ENCODE measurements around the gene ATG3.
A peak's percentile ranks its signal among the peaks of the same experiment; 100 is the strongest.
"Not testable (repeated sequence)": the region's sequence is repeated elsewhere in the genome, so short reads cannot be mapped to it uniquely, and the experiment has no call there.

Gene ATG3

GRCh38 chr3:112568642-112569041, 6.9 kb upstream of the ATG3 start:
- no peak for TF ChIP-seq CTCF (IDR thresholded peaks at IDR 0.05; ENCODE audit: low read depth, low read length)
- peak in 1 of 2 donors; percentile 21 for DNase-seq (ENCODE audit: low read depth in 2 of 2)
- H3K4me3 ChIP-seq (replicated peaks in 1 of 2; ENCODE audit: low read depth in 2 of 2, low read length in 2 of 2): no peak overlapping the region

GRCh38 chr3:112564940-112565305, 3.2 kb upstream of the ATG3 start:
- no peak for TF ChIP-seq CTCF (IDR thresholded peaks at IDR 0.05; ENCODE audit: low read depth, low read length)
- no peak overlapping the region for H3K4me3 ChIP-seq (replicated peaks in 1 of 2; ENCODE audit: low read depth in 2 of 2, low read length in 2 of 2)
- DNase-seq (ENCODE audit: low read depth in 2 of 2): no peak

- H3K4me3 ChIP-seq (replicated peaks in 1 of 2; ENCODE audit: low read depth in 2 of 2, low read length in 2 of 2); DNase-seq (ENCODE audit: low read depth in 2 of 2): not testable (repeated sequence)
Observed at GRCh38 chr3:112564247-112564939, 2.6 kb upstream of the ATG3 start.

- DNase-seq (ENCODE audit: low read depth in 2 of 2): no peak
- TF ChIP-seq CTCF (IDR thresholded peaks at IDR 0.05; ENCODE audit: low read depth, low read length): no peak
- peak overlapping the region; percentile 94 to 99 for H3K4me3 ChIP-seq (replicated peaks in 1 of 2; ENCODE audit: low read depth in 2 of 2, low read length in 2 of 2)
Observed at GRCh38 chr3:112561484-112561733, 353 bp downstream of the ATG3 start.

- peak overlapping the region; percentile 94 to 99 for H3K4me3 ChIP-seq (replicated peaks in 1 of 2; ENCODE audit: low read depth in 2 of 2, low read length in 2 of 2)
- peak; percentile 85 to 90 for DNase-seq (ENCODE audit: low read depth in 2 of 2)
- no peak for TF ChIP-seq CTCF (IDR thresholded peaks at IDR 0.05; ENCODE audit: low read depth, low read length)
Observed at GRCh38 chr3:112560721-112561483, 860 bp downstream of the ATG3 start.

- no peak for TF ChIP-seq CTCF (IDR thresholded peaks at IDR 0.05; ENCODE audit: low read depth, low read length)
- peak in 1 of 2 donors; percentile 13 for DNase-seq (ENCODE audit: low read depth in 2 of 2)
- peak overlapping the region; percentile 94 to 99 for H3K4me3 ChIP-seq (replicated peaks in 1 of 2; ENCODE audit: low read depth in 2 of 2, low read length in 2 of 2)
Observed at GRCh38 chr3:112560307-112560706, 1.5 kb downstream of the ATG3 start.

GRCh38 chr3:112557976-112558375, 3.8 kb downstream of the ATG3 start:
- H3K4me3 ChIP-seq (replicated peaks in 1 of 2; ENCODE audit: low read depth in 2 of 2, low read length in 2 of 2): no peak overlapping the region
- no peak for DNase-seq (ENCODE audit: low read depth in 2 of 2)
- no peak for TF ChIP-seq CTCF (IDR thresholded peaks at IDR 0.05; ENCODE audit: low read depth, low read length)
